Small intestine (tissue), 7 donors: ENCODE measurements around the gene C19orf73. TPM values are rescaled to one million over a fixed set of nuclear protein-coding genes. Genes with fewer than 3 reads are reported as not detected.
"Not testable (repeated sequence)": the region's sequence is repeated elsewhere in the genome, so short reads cannot be mapped to it uniquely, and the experiment has no call there.

Experiments used
- DNase-seq, 2 donors: peaks; one replicate each; pipeline versions ENCODE4 v3.0.0 to v3.0.0-alpha.2; 2013
- FAIRE-seq: peaks from 2 replicates; lab custom pipeline; 2012; peaks lifted over from hg19 to GRCh38; lab: Jason Lieb, UNC
- H3K27ac ChIP-seq, 3 donors: one replicate each; pipeline ENCODE4 v1.5.1; 2013; ENCODE audit warnings: low read length in 2 of 3, mild to moderate bottlenecking in 2 of 3, control low read depth in 1 of 3, inconsistent platforms in 1 of 3, low read depth in 1 of 3, moderate library complexity in 1 of 3
- H3K27me3 ChIP-seq, 3 donors: one replicate each; pipeline ENCODE4 v1.6.1; 2013; ENCODE audit warnings: low read length in 3 of 3, inconsistent platforms in 1 of 3; ENCODE audit not compliant: control insufficient read depth in 3 of 3, insufficient read depth in 3 of 3
- H3K36me3 ChIP-seq, 3 donors: one replicate each; pipeline ENCODE4 v1.6.1; 2013; ENCODE audit warnings: low read length in 3 of 3, inconsistent platforms in 1 of 3, low read depth in 1 of 3, mild to moderate bottlenecking in 1 of 3, moderate library complexity in 1 of 3; ENCODE audit not compliant: control insufficient read depth in 3 of 3, insufficient read depth in 2 of 3
- H3K4me1 ChIP-seq, 3 donors: one replicate each; pipeline ENCODE4 v1.6.1; 2013; ENCODE audit warnings: low read length in 2 of 3, inconsistent platforms in 1 of 3, low read depth in 1 of 3, mild to moderate bottlenecking in 1 of 3, moderate library complexity in 1 of 3; ENCODE audit not compliant: control insufficient read depth in 3 of 3, insufficient read depth in 2 of 3
- H3K4me3 ChIP-seq, 3 donors: one replicate each; pipeline ENCODE4 v1.5.1; 2013; ENCODE audit warnings: low read length in 3 of 3, control low read depth in 1 of 3, inconsistent platforms in 1 of 3, low read depth in 1 of 3, mild to moderate bottlenecking in 1 of 3, moderate library complexity in 1 of 3
- H3K9me3 ChIP-seq, 2 donors: one replicate each; pipeline ENCODE4 v1.6.1; 2013; ENCODE audit warnings: low read depth in 1 of 2, low read length in 1 of 2; ENCODE audit not compliant: control insufficient read depth in 2 of 2, insufficient read depth in 1 of 2
- WGBS, 3 donors: extraction: QIAGEN DNeasy Blood & Tissue Kit; methylation state at CpG; one replicate each; pipeline ENCODE4 v1.1.7; 2013; 5-methylcytosine and 5-hydroxymethylcytosine counted together
- polyA plus RNA-seq, 4 donors: library from polyadenylated mRNA; stranded (reverse) in 3 of 4; unstranded in 1 of 4; fragments of 200-250 nt in 3 of 4; fragments of 120-200 nt in 1 of 4; gene quantifications; one replicate each; pipeline versions ENCODE4 v1.2.1 to v1.2.3, GENCODE V29; 2013
- donor health status: healthy with polysubstance abuse.
- donor health status: control.
- donor health status: control.
- donor health status: Bipolar disorder and iron deficiency.
- donor health status: healthy.

C19orf73 gene
- polyA plus RNA-seq, 4 donors: 1.4 to 7.6 (median 4.4) TPM

GRCh38 chr19:49074869-49075268 lies 44.1 kb downstream of the C19orf73 start:
- DNase-seq: peak; percentile 54 to 77
- not testable (repeated sequence) for FAIRE-seq, H3K36me3 ChIP-seq, H3K4me1 ChIP-seq, H3K27ac ChIP-seq, H3K4me3 ChIP-seq, H3K9me3 ChIP-seq
- peaks cover 3 to 37% (median 19%) of the 10 kb centered on the region in 3 donors for H3K27me3 ChIP-seq
- WGBS, 3 donors: 8 to 23% (median 14%) methylated on average over 6 to 8 of the region's 9 CpGs

DNA sequence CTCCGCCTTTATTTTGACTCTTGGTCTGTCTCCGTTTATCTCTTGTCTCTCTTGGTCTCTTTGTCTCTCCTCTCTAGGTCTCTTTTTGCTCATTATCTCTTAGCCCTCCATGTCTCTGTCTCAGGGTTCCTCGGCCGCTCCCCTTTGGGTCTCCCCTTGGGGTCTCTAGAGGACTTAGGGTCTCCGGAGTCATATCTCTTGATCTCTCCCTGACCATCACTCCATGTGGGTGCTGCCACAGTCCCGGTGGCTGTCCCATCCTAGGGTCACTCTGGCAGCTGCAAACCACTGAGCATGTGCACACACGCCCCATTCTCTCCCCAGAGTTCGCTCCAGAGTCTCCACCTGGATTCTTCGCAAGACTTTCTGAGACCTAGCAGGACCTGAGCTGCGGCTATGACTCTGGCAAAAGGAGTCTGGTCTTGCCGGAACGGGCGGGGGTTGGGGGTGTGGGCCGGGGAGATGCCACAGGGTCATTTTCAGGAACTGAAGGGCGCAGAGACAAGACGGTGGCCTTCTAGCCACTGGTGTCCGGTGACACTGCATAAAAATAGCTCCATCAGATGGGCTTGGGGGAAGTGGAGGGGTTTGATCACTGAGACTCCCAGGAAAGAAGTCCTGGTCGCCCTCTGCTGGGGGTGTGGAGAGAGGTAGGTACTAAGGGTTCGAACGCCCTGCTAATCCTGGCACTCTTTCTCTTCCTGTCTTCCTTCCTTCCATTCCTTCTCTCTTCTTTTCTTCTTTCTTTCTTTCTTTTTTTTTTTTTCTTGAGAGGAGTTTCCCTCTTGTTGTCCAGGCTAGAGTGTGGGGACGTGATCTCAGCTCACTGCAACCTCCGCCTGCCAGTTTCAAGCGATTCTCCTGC lies 45.2 kb downstream of the C19orf73 start:
- Histone ChIP-seq H3K9me3 (peaks cover 0 to 7% of the 10 kb centered on the region in 2 donors), H3K27ac (no peak overlapping the region), H3K4me1 (no peaks in the 10 kb centered on the region), H3K4me3 (no peak overlapping the region), H3K36me3 (no peaks in the 10 kb centered on the region), H3K27me3 (peaks cover 3 to 48% (median 22%) of the 10 kb centered on the region in 3 donors)
- 49 to 66% (median 53%) methylated on average over 23 of the region's 23 CpGs for WGBS, 3 donors
- no peak for DNase-seq
- FAIRE-seq: no peak

GRCh38 chr19:49071860-49072547 lies 46.9 kb downstream of the C19orf73 start:
- 7 to 18% (median 8%) methylated on average over 62 to 93 of the region's 93 CpGs for WGBS, 3 donors
- peak overlapping the region in 1 of 3 donors; percentile 20 for H3K4me3 ChIP-seq

GRCh38 chr19:49070416-49070815 lies 48.5 kb downstream of the C19orf73 start:
- no peak overlapping the region for H3K27ac ChIP-seq
- DNase-seq (no peak), FAIRE-seq (no peak)
- H3K4me3 ChIP-seq: no peak overlapping the region
- peaks cover 0 to 7% of the 10 kb centered on the region in 2 donors for H3K9me3 ChIP-seq
- H3K27me3 ChIP-seq: peaks cover 3 to 71% (median 34%) of the 10 kb centered on the region in 3 donors
- no peaks in the 10 kb centered on the region for H3K4me1 ChIP-seq
- 95 to 97% (median 95%) methylated on average over 21 of the region's 21 CpGs for WGBS, 3 donors
- H3K36me3 ChIP-seq: no peaks in the 10 kb centered on the region

More at GRCh38 chr19:49071860-49072547, 46.9 kb downstream of the C19orf73 start:
- H3K4me1 ChIP-seq: no peaks in the 10 kb centered on the region
- no peaks in the 10 kb centered on the region for H3K36me3 ChIP-seq
- DNase-seq: peak in 1 of 2 donors; percentile 26
- FAIRE-seq: no peak
- peaks cover 0 to 7% of the 10 kb centered on the region in 2 donors for H3K9me3 ChIP-seq
- H3K27me3 ChIP-seq: peaks cover 3 to 55% (median 24%) of the 10 kb centered on the region in 3 donors
- no peak overlapping the region for H3K27ac ChIP-seq

DNA sequence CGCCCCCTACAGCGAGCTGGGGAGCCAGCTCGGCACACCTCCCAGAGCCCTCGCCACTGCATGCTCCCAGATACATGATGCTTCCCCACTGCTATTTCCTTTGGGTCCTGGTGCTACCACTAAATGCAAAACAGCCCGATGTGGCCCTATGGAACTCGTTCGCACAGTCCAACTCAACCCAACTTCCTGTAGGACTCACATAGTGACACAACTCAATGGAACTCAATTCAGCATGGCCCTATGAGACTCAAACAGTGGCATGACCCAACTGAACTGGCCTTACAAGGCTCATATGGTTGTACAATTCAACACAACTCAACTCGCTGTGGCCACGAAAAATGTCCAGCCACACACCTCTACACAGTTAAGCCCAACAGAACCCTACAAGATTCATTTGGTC lies 49.9 kb downstream of the C19orf73 start:
- H3K9me3 ChIP-seq: peaks cover 0 to 7% of the 10 kb centered on the region in 2 donors

More for the DNA sequence above, 49.9 kb downstream of the C19orf73 start:
- H3K27me3 ChIP-seq: peaks cover 3 to 80% (median 35%) of the 10 kb centered on the region in 3 donors
- 90 to 97% (median 90%) methylated on average over 9 of the region's 9 CpGs for WGBS, 3 donors
- no peaks in the 10 kb centered on the region for H3K36me3 ChIP-seq
- DNase-seq (no peak), FAIRE-seq (no peak)
- no peaks in the 10 kb centered on the region for H3K4me1 ChIP-seq
- no peak overlapping the region for H3K27ac ChIP-seq
- no peak overlapping the region for H3K4me3 ChIP-seq

Other genes with a start within 250 kb of the C19orf73 start
- gene PPP1R15A, start 246.7 kb downstream of the C19orf73 start, polyA plus RNA-seq: 10 to 100 TPM; 52.8 to 73.0 (median 60.6) TPM
- under 1 TPM in 2 of 4 donors, not detected in 2; 0.10 to 0.38 TPM for gene TULP2, start 220.4 kb downstream of the C19orf73 start, polyA plus RNA-seq
- gene NUCB1, start 218.8 kb downstream of the C19orf73 start, polyA plus RNA-seq: 100 to 1,000 TPM; 102 to 359 (median 228) TPM
- 10 to 100 TPM in 2 of 4 donors, 1 to 10 TPM in 2; 2.9 to 36.2 (median 13.8) TPM for gene DHDH, start 185.4 kb downstream of the C19orf73 start, polyA plus RNA-seq
- gene BAX, start 164.3 kb downstream of the C19orf73 start, polyA plus RNA-seq: 100 to 1,000 TPM; 138 to 199 (median 162) TPM
- gene FTL, start 153.8 kb downstream of the C19orf73 start, polyA plus RNA-seq: 1,000 to 10,000 TPM; 4,142 to 9,292 (median 8,268) TPM
- 10 to 100 TPM; 16.2 to 40.0 (median 25.0) TPM for gene GYS1, start 125.8 kb downstream of the C19orf73 start, polyA plus RNA-seq
- gene RUVBL2, start 125.3 kb downstream of the C19orf73 start, polyA plus RNA-seq: 100 to 1,000 TPM in 1 of 4 donors, 10 to 100 TPM in 3; 45.4 to 108 (median 57.3) TPM
- 10 to 100 TPM in 1 of 4 donors, 1 to 10 TPM in 2, under 1 TPM in 1; 0.12 to 40.5 (median 5.2) TPM for gene LHB, start 102.1 kb downstream of the C19orf73 start, polyA plus RNA-seq
- not detected for gene CGB3, start 94.8 kb downstream of the C19orf73 start, polyA plus RNA-seq
- gene CGB2, start 87.3 kb downstream of the C19orf73 start, polyA plus RNA-seq: not detected
- gene CGB1, start 82.2 kb downstream of the C19orf73 start, polyA plus RNA-seq: not detected
- gene CGB5, start 75.3 kb downstream of the C19orf73 start, polyA plus RNA-seq: under 1 TPM in 1 of 4 donors, not detected in 3; 0.09 TPM
- not detected for gene CGB8, start 70.0 kb downstream of the C19orf73 start, polyA plus RNA-seq
- under 1 TPM in 2 of 4 donors, not detected in 2; 0.03 to 0.13 TPM for gene CGB7, start 61.4 kb downstream of the C19orf73 start, polyA plus RNA-seq
- gene NTF4, start 54.3 kb downstream of the C19orf73 start, polyA plus RNA-seq: under 1 TPM in 1 of 4 donors, not detected in 3; 0.34 TPM
- gene KCNA7, start 46.4 kb downstream of the C19orf73 start, polyA plus RNA-seq: under 1 TPM in 1 of 4 donors, not detected in 3; 0.03 TPM
- gene SNRNP70, start 33.7 kb downstream of the C19orf73 start, polyA plus RNA-seq: 100 to 1,000 TPM; 159 to 237 (median 223) TPM
- gene LIN7B, start 4.8 kb downstream of the C19orf73 start, polyA plus RNA-seq: 10 to 100 TPM in 2 of 4 donors, 1 to 10 TPM in 2; 7.7 to 21.9 (median 14.5) TPM
- gene PPFIA3, start 401 bp upstream of the C19orf73 start, polyA plus RNA-seq: 10 to 100 TPM in 3 of 4 donors, 1 to 10 TPM in 1; 2.8 to 48.6 (median 30.1) TPM
- gene HRC, start 36.3 kb upstream of the C19orf73 start, polyA plus RNA-seq: 1 to 10 TPM in 3 of 4 donors, under 1 TPM in 1; 0.67 to 2.6 (median 2.0) TPM
- 100 to 1,000 TPM in 2 of 4 donors, 10 to 100 TPM in 2; 15.8 to 298 (median 92.6) TPM for gene TRPM4, start 38.6 kb upstream of the C19orf73 start, polyA plus RNA-seq
- gene SLC6A16, start 206.0 kb upstream of the C19orf73 start, polyA plus RNA-seq: 1 to 10 TPM in 1 of 4 donors, under 1 TPM in 2, not detected in 1; 0.27 to 1.4 (median 0.34) TPM
- 10 to 100 TPM in 1 of 4 donors, 1 to 10 TPM in 3; 2.7 to 11.6 (median 6.9) TPM for gene CD37, start 216.3 kb upstream of the C19orf73 start, polyA plus RNA-seq
- gene TEAD2, start 243.3 kb upstream of the C19orf73 start, polyA plus RNA-seq: 10 to 100 TPM in 2 of 4 donors, 1 to 10 TPM in 2; 1.8 to 17.2 (median 8.8) TPM
- under 1 TPM in 2 of 4 donors, not detected in 2; 0.19 to 0.66 TPM for gene DKKL1, start 244.7 kb upstream of the C19orf73 start, polyA plus RNA-seq